Measurements from ENCODE around the gene OR2T27. TPM values are rescaled to one million over a fixed set of nuclear protein-coding genes. Genes with fewer than 3 reads are reported as not detected.

Gene OR2T27
- total RNA-seq, 1 donor from 2014 or later: not detected

GRCh38 chr1:248691567-248692155 lies 36.3 kb upstream of the OR2T27 start:
- no peaks in the 10 kb centered on the region for H3K36me3 ChIP-seq (ENCODE audit: insufficient read depth, low read length)
- no peak for DNase-seq (ENCODE audit: low read depth)
- Mint-ChIP-seq H3K9me3 (ENCODE audit: unreplicated experiment) (peaks cover 26% of the 10 kb centered on the region), H3K4me1 (ENCODE audit: low read depth, unreplicated experiment) (no peaks in the 10 kb centered on the region), H3K36me3 (ENCODE audit: low read depth, unreplicated experiment) (no peaks in the 10 kb centered on the region), H3K27me3 (ENCODE audit: low read depth, unreplicated experiment) (no peaks in the 10 kb centered on the region), H3K27ac (ENCODE audit: unreplicated experiment) (no peak overlapping the region), H3K4me3 (ENCODE audit: unreplicated experiment) (no peak overlapping the region)
- no peak for TF ChIP-seq CTCF (IDR thresholded peaks at IDR 0.05; ENCODE audit: insufficient read depth, low read depth, low read length)
- TF ChIP-seq EZH2 (IDR thresholded peaks at IDR 0.05; ENCODE audit: insufficient read depth, low read length): no peak
- H2AFZ ChIP-seq (ENCODE audit: low read depth, low read length): no peak overlapping the region
- FAIRE-seq: no peak
- no peak overlapping the region for H3K27ac ChIP-seq (ENCODE audit: low read depth, low read length)
- peaks cover 9% of the 10 kb centered on the region for H3K9me3 ChIP-seq (ENCODE audit: insufficient read depth, low read depth, low read length)
- H3K4me2 ChIP-seq (ENCODE audit: low read length): no peak overlapping the region
- H3K9ac ChIP-seq (ENCODE audit: low read length): no peak overlapping the region
- H4K20me1 ChIP-seq (ENCODE audit: insufficient read depth, low read length): no peaks in the 10 kb centered on the region
- no peaks in the 10 kb centered on the region for H3K27me3 ChIP-seq (ENCODE audit: insufficient read depth, low read length)
- H3K79me2 ChIP-seq (ENCODE audit: insufficient read depth, low read length): no peaks in the 10 kb centered on the region
- no peaks in the 10 kb centered on the region for H3K4me1 ChIP-seq (ENCODE audit: insufficient read depth, low read length)
- no peak overlapping the region for H3K4me3 ChIP-seq (ENCODE audit: insufficient read depth, low read depth, low read length)

- no peak overlapping the region for H3K27ac Mint-ChIP-seq (ENCODE audit: unreplicated experiment)
- H3K9ac ChIP-seq (ENCODE audit: low read length): no peak overlapping the region
- H3K9me3 ChIP-seq (ENCODE audit: insufficient read depth, low read depth, low read length): peaks cover 5% of the 10 kb centered on the region
- H3K27me3 ChIP-seq (ENCODE audit: insufficient read depth, low read length): no peaks in the 10 kb centered on the region
- TF ChIP-seq EZH2 (IDR thresholded peaks at IDR 0.05; ENCODE audit: insufficient read depth, low read length): no peak
- no peak for TF ChIP-seq CTCF (IDR thresholded peaks at IDR 0.05; ENCODE audit: insufficient read depth, low read depth, low read length)
- FAIRE-seq (no peak), DNase-seq (ENCODE audit: low read depth) (no peak)
- no peaks in the 10 kb centered on the region for H3K36me3 ChIP-seq (ENCODE audit: insufficient read depth, low read length)
- no peaks in the 10 kb centered on the region for H3K27me3 Mint-ChIP-seq (ENCODE audit: low read depth, unreplicated experiment)
- H3K9me3 Mint-ChIP-seq (ENCODE audit: unreplicated experiment): peaks cover 24% of the 10 kb centered on the region
- no peak overlapping the region for H3K4me3 Mint-ChIP-seq (ENCODE audit: unreplicated experiment)
- H2AFZ ChIP-seq (ENCODE audit: low read depth, low read length): no peak overlapping the region
- H3K36me3 Mint-ChIP-seq (ENCODE audit: low read depth, unreplicated experiment): no peaks in the 10 kb centered on the region
- H3K4me1 ChIP-seq (ENCODE audit: insufficient read depth, low read length): no peaks in the 10 kb centered on the region
- H3K27ac ChIP-seq (ENCODE audit: low read depth, low read length): no peak overlapping the region
- no peaks in the 10 kb centered on the region for H3K4me1 Mint-ChIP-seq (ENCODE audit: low read depth, unreplicated experiment)
- no peak overlapping the region for H3K4me2 ChIP-seq (ENCODE audit: low read length)
- no peaks in the 10 kb centered on the region for H4K20me1 ChIP-seq (ENCODE audit: insufficient read depth, low read length)
- H3K4me3 ChIP-seq (ENCODE audit: insufficient read depth, low read depth, low read length): no peak overlapping the region
- no peaks in the 10 kb centered on the region for H3K79me2 ChIP-seq (ENCODE audit: insufficient read depth, low read length)
Observed at GRCh38 chr1:248688527-248689298, 33.4 kb upstream of the OR2T27 start.

DNA sequence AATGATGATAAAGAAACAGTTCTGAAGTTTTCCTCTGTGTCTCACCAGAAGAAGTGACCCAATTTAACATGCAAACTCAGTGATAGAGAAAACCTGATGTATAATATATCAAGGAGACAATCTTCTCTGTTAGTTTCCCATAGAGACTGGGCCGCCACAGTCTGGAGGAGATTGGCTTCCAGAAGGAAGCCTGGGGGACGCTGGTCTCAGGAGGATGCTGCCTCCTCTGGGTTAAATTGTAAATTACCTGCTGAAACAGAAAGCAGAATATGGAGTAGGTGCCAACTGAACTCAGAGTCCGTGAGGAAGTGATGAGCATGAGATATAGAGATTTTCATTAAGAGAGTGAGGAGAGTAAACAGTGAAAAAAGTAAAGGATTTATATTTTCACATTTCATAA lies 31.5 kb upstream of the OR2T27 start:
- Mint-ChIP-seq H3K27me3 (ENCODE audit: low read depth, unreplicated experiment) (no peaks in the 10 kb centered on the region), H3K9me3 (ENCODE audit: unreplicated experiment) (peaks cover 12% of the 10 kb centered on the region), H3K36me3 (ENCODE audit: low read depth, unreplicated experiment) (no peaks in the 10 kb centered on the region), H3K4me1 (ENCODE audit: low read depth, unreplicated experiment) (no peaks in the 10 kb centered on the region), H3K4me3 (ENCODE audit: unreplicated experiment) (no peak overlapping the region), H3K27ac (ENCODE audit: unreplicated experiment) (no peak overlapping the region)
- no peak for DNase-seq (ENCODE audit: low read depth)
- no peaks in the 10 kb centered on the region for H3K27me3 ChIP-seq (ENCODE audit: insufficient read depth, low read length)
- H3K4me1 ChIP-seq (ENCODE audit: insufficient read depth, low read length): no peaks in the 10 kb centered on the region
- H4K20me1 ChIP-seq (ENCODE audit: insufficient read depth, low read length): no peaks in the 10 kb centered on the region
- no peaks in the 10 kb centered on the region for H3K79me2 ChIP-seq (ENCODE audit: insufficient read depth, low read length)
- H3K27ac ChIP-seq (ENCODE audit: low read depth, low read length): no peak overlapping the region
- no peak for TF ChIP-seq CTCF (IDR thresholded peaks at IDR 0.05; ENCODE audit: insufficient read depth, low read depth, low read length)
- TF ChIP-seq EZH2 (IDR thresholded peaks at IDR 0.05; ENCODE audit: insufficient read depth, low read length): no peak
- H3K36me3 ChIP-seq (ENCODE audit: insufficient read depth, low read length): no peaks in the 10 kb centered on the region
- FAIRE-seq: no peak
- H2AFZ ChIP-seq (ENCODE audit: low read depth, low read length): no peak overlapping the region
- H3K9me3 ChIP-seq (ENCODE audit: insufficient read depth, low read depth, low read length): peaks cover 5% of the 10 kb centered on the region
- no peak overlapping the region for H3K4me2 ChIP-seq (ENCODE audit: low read length)
- no peak overlapping the region for H3K4me3 ChIP-seq (ENCODE audit: insufficient read depth, low read depth, low read length)
- no peak overlapping the region for H3K9ac ChIP-seq (ENCODE audit: low read length)
